Vagina (tissue), 2 donors: Measurements from ENCODE around the gene USH2A. TPM values are rescaled to one million over a fixed set of nuclear protein-coding genes. Genes with fewer than 3 reads are reported as not detected.

Experiments
- DNase-seq, 2 donors: peaks; one replicate each; pipeline ENCODE4 v3.0.0-alpha.2; 2017; ENCODE audit errors: extremely low spot score in 2 of 2
- H3K27ac ChIP-seq: fragments of 200-600 bp; sonication (generic); one replicate; pipeline ENCODE4 v1.5.1; 2019
- H3K27me3 ChIP-seq: fragments of 200-600 bp; sonication (generic); one replicate; pipeline ENCODE4 v1.5.1; 2019
- H3K36me3 ChIP-seq, 2 donors: fragments of 200-600 bp; sonication (generic); one replicate each; pipeline ENCODE4 v1.5.1; 2017 to 2019
- H3K4me1 ChIP-seq: fragments of 200-600 bp; sonication (generic); one replicate; pipeline ENCODE4 v1.5.1; 2019
- H3K4me3 ChIP-seq, 2 donors: fragments of 200-600 bp; sonication (generic); 1 replicate in 1 of 2; 2 replicates in 1 of 2; pipeline ENCODE4 v1.5.1; 2016 to 2019
- H3K9me3 ChIP-seq: fragments of 200-600 bp; sonication (generic); one replicate; pipeline ENCODE4 v1.5.1; 2019
- CTCF ChIP-seq, 3 experiments: fragments of 450-650 bp in 2 of 3; fragments of 200-600 bp in 1 of 3; sonication (generic) in 1 of 3; IDR thresholded peaks; one replicate each; pipeline ENCODE4 v1.5.1; 2017 to 2019; ENCODE audit warnings: antibody characterized with exemption in 3 of 3, mild to moderate bottlenecking in 2 of 3, moderate library complexity in 2 of 3
- POLR2A ChIP-seq, 2 donors: fragments of 450-650 bp; IDR thresholded peaks; one replicate each; pipeline ENCODE4 v1.6.1; 2017; ENCODE audit warnings: antibody characterized with exemption in 2 of 2, mild to moderate bottlenecking in 2 of 2, moderate library complexity in 2 of 2
- POLR2AphosphoS5 ChIP-seq, 2 donors: sonication (generic); formaldehyde crosslinking; IDR thresholded peaks; one replicate each; pipeline ENCODE4 v1.9.0; 2017; ENCODE audit warnings: antibody characterized with exemption in 2 of 2, mild to moderate bottlenecking in 2 of 2, low read depth in 1 of 2; ENCODE audit not compliant: insufficient read depth in 1 of 2
- intact Hi-C: fragments of 100-400 bp; cut with DNase I; formaldehyde crosslinking; loops from one replicate; pipeline ENCODE4 v1.15.1; 2023
- total RNA-seq: library from RNA; depleted of rRNA; stranded (reverse); fragments of >200 nt; gene quantifications from one replicate; pipeline ENCODE4 v1.2.3, GENCODE V29; 2016

Gene USH2A
- total RNA-seq, 1 donor from 2014 or later: under 0.01 TPM

GRCh38 chr1:216221260-216221700 lies 202.0 kb downstream of the USH2A start:
- TF ChIP-seq CTCF (IDR thresholded peaks at IDR 0.05): no peak
- no peak for TF ChIP-seq POLR2A (IDR thresholded peaks at IDR 0.05)
- no peak for TF ChIP-seq POLR2AphosphoS5 (IDR thresholded peaks at IDR 0.05; ENCODE audit: insufficient read depth in 1 of 2, low read depth in 1 of 2)
- Histone ChIP-seq H3K27me3 (no peaks in the 10 kb centered on the region), H3K4me1 (no peaks in the 10 kb centered on the region), H3K4me3 (peak overlapping the region; percentile 36 to 40), H3K9me3 (no peaks in the 10 kb centered on the region), H3K27ac (no peak overlapping the region), H3K36me3 (no peaks in the 10 kb centered on the region)
- intact Hi-C loops: no loop called here
- DNase-seq: no peak

DNA sequence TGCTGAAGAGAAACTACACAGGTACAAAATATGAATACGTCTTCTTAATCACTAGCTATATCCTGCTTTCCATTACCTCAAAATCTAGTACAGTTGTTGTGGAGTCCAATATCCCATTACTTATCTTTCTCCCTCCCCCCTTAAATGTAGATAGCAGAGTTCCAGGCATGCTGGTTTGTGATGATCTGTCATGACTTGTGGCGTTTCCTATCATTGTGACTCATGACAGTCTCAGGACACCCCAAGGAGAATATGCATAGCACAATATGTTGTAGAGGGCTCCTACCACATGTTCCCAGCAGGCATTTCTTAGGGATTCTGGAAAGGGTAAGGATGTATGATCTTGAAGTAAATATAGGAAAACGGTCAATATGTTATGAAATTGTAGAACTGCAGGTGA lies 206.9 kb downstream of the USH2A start:
- Histone ChIP-seq H3K9me3 (no peaks in the 10 kb centered on the region), H3K27me3 (no peaks in the 10 kb centered on the region), H3K36me3 (no peaks in the 10 kb centered on the region), H3K4me3 (no peak overlapping the region), H3K27ac (no peak overlapping the region), H3K4me1 (no peaks in the 10 kb centered on the region)
- TF ChIP-seq POLR2AphosphoS5 (IDR thresholded peaks at IDR 0.05; ENCODE audit: insufficient read depth in 1 of 2, low read depth in 1 of 2) (no peak), POLR2A (IDR thresholded peaks at IDR 0.05) (no peak), CTCF (IDR thresholded peaks at IDR 0.05) (no peak)
- DNase-seq: no peak
- intact Hi-C loops: no loop called here

DNA sequence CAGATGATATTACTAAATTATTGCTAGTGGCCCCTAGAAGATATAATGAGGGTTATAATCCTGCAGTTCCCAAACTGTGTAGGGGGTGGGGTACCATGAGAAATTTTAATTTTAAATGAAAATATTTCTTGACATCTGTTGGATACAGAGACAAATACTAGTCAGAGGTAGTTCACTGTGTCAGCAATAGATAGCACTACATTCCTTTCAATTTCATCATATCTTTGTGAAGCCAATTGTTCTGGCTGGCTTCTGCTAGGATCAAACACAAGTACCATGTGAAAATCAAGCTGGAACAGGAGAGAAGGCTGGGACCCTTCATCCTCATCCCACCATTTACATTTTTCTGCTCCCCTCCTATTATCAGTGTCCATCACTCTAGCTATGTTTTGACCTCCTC lies 208.1 kb downstream of the USH2A start:
- intact Hi-C loops: no loop called here
- TF ChIP-seq POLR2A (IDR thresholded peaks at IDR 0.05): no peak
- no peak for TF ChIP-seq POLR2AphosphoS5 (IDR thresholded peaks at IDR 0.05; ENCODE audit: insufficient read depth in 1 of 2, low read depth in 1 of 2)
- no peak for TF ChIP-seq CTCF (IDR thresholded peaks at IDR 0.05)
- no peaks in the 10 kb centered on the region for H3K9me3 ChIP-seq
- H3K4me3 ChIP-seq: no peak overlapping the region
- H3K36me3 ChIP-seq: no peaks in the 10 kb centered on the region
- H3K4me1 ChIP-seq: no peaks in the 10 kb centered on the region
- H3K27me3 ChIP-seq: no peaks in the 10 kb centered on the region
- H3K27ac ChIP-seq: no peak overlapping the region
- no peak for DNase-seq

DNA sequence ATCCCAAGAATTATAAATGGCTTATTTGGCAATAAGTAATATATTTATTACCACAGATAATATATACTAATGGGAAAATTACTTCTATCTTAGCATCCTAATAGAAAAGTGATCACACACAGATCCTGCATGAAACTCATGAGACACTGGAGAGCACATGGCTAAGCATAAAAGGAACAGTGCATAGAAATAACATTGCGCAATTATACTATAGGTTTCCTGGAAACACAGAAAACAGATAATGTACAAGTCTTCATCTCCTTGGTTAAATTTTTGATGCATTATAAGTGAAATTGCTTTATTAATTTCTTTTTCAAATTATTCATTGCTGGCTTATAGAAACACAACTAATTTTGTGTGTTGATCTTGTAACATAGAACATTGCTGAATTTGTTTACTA lies 210.4 kb downstream of the USH2A start:
- H3K27me3 ChIP-seq: no peaks in the 10 kb centered on the region
- no peaks in the 10 kb centered on the region for H3K4me1 ChIP-seq
- DNase-seq: no peak
- no peaks in the 10 kb centered on the region for H3K9me3 ChIP-seq
- H3K36me3 ChIP-seq: no peaks in the 10 kb centered on the region
- no peak overlapping the region for H3K4me3 ChIP-seq
- H3K27ac ChIP-seq: no peak overlapping the region
- intact Hi-C loops: no loop called here
- TF ChIP-seq POLR2A (IDR thresholded peaks at IDR 0.05) (no peak), CTCF (IDR thresholded peaks at IDR 0.05) (no peak), POLR2AphosphoS5 (IDR thresholded peaks at IDR 0.05; ENCODE audit: insufficient read depth in 1 of 2, low read depth in 1 of 2) (no peak)

GRCh38 chr1:216210081-216210480 lies 213.2 kb downstream of the USH2A start:
- Histone ChIP-seq H3K4me1 (no peaks in the 10 kb centered on the region), H3K36me3 (no peaks in the 10 kb centered on the region), H3K27me3 (no peaks in the 10 kb centered on the region), H3K9me3 (no peaks in the 10 kb centered on the region), H3K4me3 (no peak overlapping the region), H3K27ac (no peak overlapping the region)
- intact Hi-C loops: no loop called here
- no peak for DNase-seq
- TF ChIP-seq CTCF (IDR thresholded peaks at IDR 0.05): no peak
